DMS153 treated with DMSO at 0.1 percent for 48 hours (cell line): Measurements from ENCODE around the gene DDX39A.
"Not testable (repeated sequence)": the region's sequence is repeated elsewhere in the genome, so short reads cannot be mapped to it uniquely, and the experiment has no call there.

Experiments
- DNase-seq: peaks from one replicate; lab custom pipeline; 2025; ENCODE audit not compliant: unreplicated experiment; lab: John Stamatoyannopoulos, UW

DDX39A gene

DNA sequence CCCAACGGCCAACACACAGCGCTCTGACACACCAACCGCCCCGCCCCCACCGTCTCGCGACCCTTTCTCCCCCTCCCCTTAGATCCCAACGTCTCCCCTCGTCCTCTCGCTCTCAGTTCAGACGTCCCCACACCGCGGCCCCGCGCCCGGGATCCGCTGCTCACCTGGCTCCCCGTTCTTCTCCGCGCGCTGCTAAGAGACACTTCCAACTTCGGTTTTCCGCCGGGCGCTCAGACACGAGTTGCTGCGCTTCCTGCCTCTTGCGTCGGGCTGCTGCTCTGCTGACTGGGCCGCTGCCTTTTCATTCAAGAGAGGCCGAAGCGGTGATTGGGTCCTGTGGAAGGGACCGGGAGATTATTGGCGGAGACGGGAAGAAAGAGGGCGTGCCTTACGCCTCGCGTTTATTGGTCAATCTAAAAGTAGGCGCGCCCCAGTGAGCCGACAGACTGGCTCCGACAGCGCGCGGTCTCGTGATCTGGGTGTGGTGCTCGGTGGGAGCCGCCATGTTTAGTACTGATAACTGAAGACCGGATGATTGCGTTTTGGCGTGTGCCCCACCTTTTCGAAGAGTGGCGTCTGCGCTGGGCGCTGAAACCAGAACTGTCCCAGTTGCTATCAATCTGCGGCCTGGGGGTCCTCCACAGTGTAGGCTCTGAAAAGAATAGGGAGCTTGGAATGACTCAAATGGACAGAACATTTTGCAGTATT lies at the start of gene DDX39A:
DDX39A (minus strand) TSS at position 236 of the 708 bp plus-strand sequence. CDS start 6,121 bp downstream, outside the sequence.
- DNase-seq = peak; percentile 95

DNA sequence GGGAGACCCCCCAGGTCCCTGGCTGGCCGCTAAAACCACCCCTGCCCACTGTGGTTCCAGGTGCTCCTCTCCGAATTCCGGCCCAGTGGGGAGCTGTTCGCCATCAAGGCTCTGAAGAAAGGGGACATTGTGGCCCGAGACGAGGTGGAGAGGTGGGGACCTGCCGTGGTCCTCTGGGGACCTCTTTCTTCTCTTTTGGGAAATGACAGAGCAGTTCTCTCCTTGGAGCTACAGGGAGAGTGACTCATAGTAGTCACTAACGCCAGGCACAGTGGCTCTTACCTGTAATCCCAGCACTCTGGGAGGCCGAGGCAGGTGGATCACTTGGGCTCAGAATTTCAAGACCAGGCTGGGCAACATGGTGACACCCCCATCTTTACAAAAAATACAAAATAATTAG lies 48.7 kb upstream of the DDX39A start:
- no peak for DNase-seq

DNA sequence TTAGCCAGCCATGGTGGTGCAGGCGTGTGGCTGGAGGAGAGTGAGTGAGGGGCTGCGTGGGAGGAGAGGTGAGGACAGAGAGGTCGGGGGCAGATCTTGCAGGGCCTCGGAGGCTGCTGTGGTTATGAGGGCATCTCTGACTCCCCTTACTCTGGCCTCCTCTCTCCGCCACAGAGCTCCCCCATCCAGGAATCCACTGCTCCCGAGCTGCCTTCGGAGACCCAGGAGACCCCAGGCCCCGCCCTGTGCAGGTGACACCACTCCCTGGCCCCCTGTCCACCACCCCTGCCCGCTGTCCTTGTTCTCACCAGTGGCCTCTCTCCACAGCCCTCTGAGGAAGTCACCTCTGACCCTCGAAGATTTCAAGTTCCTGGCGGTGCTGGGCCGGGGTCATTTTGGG lies 48.2 kb upstream of the DDX39A start:
- DNase-seq = no peak

DNA sequence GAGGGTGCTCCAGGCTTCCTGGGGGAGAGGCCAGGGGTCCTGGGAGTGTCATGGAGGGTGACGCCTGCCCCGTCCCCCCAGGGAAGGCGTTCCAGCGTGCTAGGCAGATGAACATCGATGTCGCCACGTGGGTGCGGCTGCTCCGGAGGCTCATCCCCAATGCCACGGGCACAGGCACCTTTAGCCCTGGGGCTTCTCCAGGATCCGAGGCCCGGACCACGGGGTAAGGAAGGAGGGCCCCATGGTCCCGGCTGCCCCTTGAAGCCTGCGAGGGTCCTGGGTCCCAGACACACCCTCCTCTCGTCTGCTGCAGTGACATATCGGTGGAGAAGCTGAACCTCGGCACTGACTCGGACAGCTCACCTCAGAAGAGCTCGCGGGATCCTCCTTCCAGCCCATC lies 44.6 kb upstream of the DDX39A start:
- DNase-seq = no peak

DNA sequence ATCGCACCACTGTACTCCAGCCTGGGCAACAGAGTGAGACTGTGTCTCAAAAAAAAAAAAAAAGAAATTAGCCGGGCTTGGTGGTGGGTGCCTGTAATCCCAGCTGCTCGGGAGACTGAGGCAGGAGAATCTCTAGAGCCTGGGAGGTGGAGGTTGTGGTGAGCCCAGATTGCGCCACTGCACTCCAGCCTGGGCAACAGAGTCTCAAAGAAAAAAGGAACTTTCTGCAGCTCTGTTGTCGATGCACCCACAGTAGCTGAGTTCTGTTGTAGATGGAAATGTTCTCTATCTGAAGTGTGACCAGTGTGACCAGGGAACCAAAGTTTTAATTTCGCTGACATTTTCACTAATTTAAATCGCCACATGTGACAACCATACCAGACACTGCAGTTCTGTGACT lies 43.3 kb upstream of the DDX39A start:
- DNase-seq = not testable (repeated sequence)

DNA sequence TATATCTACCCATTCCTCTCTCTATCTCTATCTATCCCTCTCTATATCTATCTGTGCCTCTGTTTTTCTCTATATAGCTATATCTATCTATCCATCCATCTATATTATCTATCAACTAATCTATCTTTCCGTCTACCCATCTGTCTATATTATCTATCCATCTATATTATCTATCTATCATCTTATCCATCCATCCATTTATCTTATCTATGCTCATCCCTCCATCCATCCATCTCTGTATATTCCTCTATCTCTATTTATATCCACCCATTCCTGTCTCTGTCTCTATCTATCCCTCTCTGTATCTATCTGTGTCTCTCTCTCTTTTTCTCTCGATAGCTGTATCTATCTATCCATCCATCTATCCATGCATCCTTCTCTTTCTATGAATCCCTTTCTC lies 41.8 kb upstream of the DDX39A start:
- DNase-seq = no peak

DNA sequence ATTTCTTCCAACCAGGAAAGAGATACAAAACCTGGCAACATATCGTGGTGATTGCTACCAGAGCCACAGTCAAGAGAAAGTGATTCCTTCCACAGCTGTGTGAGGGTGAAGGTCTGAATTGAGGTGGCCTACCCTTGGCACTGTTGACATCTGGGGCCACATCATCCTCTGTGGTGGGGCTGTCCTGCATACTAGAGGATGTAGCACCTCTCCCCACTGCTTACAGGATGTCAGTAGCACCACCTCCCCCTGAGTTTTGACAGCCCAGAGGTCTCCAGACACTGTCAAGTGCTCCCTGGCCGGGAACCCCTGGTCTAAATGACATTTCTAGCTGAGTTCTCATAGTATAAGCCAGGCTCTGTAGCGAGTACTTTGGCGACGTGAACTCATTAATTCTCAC lies 40.6 kb upstream of the DDX39A start:
- DNase-seq = no peak

DNA sequence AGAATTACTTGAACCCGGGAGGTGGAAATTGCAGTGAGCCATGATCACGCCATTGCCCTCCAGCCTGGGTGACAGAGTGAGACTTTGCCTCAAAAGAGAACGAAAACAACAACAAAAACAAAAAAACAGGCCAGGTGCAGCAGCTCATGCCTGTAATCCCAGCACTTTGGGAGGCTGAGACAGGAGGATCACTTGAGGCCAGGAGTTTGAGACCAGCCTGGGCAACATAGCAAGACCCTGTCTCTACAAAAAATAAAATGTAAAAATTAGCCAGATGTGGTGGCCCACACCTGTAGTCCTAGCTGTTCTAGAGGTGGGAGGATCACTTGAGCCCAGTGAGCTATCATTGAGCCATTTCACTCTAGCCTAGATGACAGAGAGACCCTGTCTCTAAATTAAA lies 33.2 kb upstream of the DDX39A start:
- DNase-seq = not testable (repeated sequence)

DNA sequence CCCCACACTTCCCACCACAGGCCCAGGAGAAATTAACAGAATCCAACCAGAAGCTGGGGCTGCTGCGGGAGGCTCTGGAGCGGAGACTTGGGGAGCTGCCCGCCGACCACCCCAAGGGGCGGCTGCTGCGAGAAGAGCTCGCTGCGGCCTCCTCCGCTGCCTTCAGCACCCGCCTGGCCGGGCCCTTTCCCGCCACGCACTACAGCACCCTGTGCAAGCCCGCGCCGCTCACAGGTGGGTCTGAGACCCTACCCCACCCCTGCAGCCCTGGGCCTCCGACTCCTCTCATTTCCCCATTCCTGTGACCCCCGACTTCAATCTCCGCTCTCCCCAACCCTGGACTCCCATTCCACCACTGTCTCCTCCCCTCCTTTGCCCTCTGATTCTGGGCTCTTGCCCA lies 31.7 kb upstream of the DDX39A start:
- DNase-seq = no peak

DNA sequence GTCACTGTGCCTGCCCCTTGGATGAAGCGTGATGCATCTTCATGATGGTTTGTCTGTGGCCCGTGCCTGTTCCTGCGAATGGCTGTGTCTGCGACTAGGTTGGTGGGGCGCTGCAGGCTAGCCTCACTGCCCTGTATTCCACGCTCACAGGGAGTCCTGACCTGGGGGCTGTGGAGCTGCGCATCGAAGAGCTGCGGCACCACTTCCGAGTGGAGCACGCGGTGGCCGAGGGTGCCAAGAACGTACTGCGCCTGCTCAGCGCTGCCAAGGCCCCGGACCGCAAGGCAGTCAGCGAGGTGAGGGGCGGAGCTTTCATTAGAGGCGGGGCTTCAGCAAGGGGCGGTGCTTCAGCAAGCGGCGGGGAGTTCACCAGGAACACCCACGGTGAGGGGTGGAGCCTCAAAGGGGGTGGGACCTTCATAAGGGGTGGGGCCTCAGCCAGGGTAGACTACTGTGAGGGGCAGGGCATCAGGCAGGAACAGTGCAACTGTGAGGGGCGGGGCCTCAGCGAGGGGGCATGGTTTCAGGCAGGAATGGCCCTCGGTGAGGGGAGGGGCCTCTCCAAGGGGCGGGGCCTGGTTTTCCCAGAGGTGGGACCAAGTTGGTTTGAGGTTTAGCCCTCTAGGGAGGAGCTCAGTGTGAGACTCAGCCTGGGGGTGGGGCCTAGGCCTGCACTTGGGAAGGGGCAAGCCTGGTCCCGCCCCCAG lies 31.2 kb upstream of the DDX39A start:
- no peak for DNase-seq

DNA sequence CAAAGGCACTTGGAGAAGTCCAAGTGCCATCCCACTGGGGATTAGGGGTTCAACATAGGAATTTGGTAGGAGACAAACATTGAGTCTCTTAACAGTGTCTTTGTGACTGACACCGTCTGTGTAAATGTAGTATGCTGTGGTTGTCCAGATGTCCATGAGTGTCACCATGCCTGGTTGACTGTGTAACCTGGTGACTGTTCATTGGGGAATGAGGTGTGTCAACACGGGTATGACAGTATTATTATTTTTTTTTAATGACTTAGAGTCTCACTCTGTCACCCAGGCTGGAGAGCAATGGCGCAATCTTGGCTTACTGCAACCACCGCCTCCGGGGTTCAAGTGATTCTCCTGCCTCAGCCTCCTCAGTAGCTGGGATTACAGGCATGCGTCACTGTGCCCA lies 30.2 kb upstream of the DDX39A start:
- DNase-seq = no peak

DNA sequence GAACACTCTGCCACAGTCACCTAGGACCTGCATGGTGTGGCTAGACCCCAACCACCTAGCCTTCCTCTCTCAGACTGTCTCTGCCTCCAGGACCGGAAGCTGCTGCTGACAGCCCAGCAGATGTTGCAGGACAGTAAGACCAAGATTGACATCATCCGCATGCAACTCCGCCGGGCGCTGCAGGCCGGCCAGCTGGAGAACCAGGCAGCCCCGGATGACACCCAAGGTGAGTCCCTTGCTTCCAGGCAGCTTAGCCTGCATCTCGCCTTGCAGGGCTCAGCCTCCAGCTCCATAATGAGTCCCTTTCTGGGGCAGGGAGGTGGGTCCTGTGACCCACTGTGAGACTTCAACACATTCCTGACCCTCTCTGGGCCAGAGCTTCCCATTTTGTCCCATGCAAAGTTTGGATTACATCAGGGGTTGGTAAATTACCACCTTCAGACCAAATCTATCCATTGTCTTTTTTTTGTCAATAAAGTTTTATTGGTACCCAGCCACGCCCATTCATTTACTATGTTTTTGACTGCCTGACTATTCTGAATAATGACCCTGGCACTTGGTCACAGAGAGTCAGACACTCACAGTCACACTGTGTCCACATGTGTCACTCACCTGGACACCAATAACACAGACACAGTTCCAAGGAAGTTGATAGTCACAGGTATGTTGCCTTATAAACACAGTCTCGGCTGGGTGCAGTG lies 27.3 kb upstream of the DDX39A start:
- no peak for DNase-seq

DNA sequence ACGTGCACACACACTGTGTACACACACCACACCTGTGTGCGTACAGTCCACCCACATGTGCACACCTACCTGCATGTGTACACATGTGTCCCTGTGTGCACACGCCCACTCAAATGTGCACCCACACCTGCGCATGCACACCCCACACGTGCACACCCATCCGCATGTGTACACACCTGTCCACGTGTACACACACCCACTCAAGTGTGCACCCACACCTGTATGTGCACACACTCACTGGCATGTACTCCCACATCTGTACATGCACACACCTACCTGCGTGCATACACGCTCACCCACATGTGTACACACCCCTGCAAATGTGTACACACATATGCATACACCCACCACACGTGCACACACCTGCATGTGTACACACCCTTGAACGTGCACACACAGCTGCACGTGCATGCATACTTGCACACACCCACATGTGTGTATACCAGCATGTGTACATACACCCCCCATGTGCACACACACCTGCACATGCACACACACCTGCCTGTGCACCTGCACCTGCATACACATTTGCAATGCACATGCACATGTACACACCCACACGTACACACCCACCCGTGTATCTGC lies 24.6 kb upstream of the DDX39A start:
- DNase-seq = no peak

DNA sequence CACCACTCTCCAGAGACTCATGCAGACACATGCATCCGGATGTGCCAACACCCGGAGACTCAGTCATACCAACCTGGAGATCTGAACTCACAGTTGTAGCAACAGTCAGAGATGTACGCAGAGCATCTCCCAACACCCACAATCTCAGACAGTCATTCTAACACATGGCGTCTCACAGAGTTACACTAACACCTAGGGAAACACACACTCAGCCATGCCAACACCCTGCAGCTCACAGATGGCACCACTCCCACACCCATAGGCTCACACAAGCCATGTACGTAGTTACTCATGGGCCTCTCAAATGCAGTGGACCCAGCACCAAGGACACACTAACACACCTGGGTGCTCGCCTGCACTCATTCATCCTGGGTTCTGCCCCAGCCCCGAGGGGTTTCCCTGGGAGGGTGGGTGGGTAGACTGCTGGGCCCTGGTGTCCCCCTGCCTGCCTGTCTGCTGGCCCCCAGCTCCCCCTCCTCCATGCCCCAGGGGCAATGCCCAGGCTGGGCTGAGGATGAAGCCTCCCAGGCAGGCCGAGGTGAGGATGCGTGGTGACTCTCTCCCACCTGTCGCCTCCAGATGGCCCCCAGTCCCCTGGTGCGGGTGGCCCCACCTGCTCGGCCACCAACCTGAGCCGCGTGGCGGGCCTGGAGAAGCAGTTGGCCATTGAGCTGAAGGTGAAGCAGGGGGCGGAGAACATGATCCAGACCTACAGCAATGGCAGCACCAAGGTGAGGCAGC lies 23.9 kb upstream of the DDX39A start:
- no peak for DNase-seq

DNA sequence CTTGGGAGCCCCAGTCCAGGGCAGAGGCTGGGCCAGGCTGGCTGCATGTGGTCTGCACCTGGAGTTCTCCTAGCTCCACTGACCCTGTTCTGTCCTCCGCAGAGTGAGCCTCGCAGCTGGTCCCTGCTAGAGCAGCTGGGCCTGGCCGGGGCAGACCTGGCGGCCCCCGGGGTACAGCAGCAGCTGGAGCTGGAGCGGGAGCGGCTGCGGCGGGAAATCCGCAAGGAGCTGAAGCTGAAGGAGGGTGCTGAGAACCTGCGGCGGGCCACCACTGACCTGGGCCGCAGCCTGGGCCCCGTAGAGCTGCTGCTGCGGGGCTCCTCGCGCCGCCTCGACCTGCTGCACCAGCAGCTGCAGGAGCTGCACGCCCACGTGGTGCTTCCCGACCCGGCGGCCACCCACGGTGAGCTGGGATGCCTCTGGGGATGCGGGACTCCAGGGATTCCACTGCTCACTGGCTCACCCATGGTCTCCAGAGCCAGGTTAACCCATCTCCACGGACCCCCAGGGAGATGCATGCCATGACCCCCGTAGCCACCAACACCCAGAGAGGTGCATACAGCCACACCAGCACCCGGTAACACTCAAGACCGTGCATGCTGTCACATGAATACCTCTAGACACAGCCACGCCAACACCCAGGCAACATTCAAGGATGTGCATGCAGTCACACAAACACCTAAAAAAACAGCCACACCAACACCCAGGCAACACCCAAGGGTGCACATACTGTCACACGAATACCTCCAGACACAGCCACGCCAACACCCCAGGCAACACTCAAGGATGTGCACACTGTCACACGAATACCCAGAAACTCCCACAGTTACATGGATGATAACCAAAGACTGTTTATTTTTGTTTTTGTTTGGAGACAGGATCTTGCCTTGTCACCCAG lies 22.1 kb upstream of the DDX39A start:
- no peak for DNase-seq

DNA sequence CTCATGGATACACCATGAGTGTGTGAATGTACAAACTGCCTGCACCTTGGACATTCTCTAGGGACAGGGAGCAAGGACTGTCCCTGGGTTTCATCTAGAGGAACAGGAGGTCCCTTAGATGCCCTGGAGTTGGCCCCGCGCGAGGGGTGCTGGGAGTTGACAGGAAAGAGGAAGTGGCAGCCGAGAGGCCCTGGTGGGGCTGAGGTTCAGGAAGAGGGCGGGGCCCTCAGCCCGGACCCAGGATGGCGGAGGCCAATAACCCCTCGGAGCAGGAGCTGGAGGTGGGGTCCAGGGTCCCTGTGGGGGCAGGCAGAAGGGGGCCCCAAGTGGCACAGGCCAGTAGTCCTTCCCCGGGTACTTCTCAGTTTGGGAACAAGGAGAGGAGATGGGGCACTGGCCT lies 20.9 kb upstream of the DDX39A start:
- no peak for DNase-seq

DNA sequence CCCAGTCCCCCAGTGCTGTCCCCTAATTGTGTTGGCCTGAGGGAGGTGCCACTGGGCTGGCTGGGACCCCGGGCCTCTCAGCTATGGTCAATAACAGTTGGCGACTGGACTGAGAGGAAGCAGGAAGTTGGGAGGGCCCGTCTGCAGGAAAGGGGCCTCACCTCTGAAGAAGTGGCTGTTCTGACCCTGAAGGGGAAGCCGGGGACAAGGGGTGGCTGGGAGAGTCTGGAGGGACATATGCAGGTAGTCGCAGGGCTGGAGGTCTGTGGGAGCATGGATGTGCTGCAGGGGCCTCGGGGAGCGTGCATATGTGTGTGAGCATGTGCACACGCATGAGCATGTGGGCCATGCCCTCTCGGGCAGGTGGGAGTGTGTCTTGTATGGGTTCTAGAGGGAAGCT lies 19.9 kb upstream of the DDX39A start:
- DNase-seq = no peak

DNA sequence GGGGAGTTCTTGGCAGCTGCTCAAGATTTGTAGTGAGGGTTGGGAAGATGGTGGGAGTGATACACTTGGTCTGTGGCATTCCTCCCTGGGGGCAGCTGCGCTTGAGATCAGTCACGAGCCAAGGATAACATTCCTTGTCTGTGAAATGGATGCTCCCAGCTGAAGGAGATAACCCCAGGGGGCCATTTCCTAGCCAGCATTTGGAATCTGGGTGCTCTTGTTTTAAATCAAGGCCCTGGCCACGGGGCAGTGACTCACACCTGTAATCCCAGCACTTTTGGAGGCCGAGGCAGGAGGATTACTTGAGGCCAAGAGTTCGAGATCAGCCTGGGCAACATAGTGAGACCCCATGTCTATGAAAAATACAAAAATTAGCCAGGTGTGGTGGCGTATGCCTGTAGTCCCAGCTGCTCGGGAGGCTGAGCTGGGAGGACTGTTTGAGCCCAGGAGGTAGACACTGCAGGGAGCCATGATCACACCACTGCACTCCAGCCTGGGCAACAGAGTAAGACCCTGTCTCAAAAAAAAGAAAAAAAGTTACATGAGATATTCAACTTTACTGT lies 18.5 kb upstream of the DDX39A start:
- DNase-seq = no peak

DNA sequence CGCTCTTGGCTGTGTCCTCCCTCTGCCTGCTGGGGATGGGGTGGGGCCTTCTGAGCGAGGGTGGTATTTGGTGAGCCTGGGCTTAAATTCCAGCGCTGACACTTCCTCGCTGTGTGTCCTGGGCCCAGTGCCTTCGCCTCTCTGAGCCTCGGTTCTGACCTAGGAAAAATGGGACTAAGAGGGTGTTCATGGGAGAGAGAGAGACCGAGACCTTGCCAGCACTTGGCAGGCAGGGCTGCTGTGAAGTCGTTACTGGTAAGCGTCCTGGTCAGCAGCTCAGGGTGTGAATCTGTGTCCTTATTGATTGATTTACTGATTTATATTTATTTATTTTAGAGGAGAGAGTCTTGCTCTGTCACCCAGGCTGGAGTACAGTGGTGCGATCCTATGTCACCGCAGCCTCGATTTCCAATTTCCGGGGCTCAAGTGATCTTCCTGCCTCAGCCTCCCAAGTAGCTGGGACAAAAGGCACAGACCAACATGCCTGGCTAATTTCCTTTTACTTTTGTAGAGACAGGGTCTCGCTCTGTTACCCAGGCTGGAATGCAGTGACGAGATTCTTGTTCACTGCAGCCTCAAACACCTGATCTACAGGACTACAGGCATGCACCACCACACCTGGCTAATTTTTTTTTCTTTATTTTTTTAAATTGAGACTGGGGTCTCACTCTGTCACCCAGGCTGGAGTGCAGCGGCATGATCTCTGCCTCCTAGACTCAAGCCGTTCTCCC lies 16.3 kb upstream of the DDX39A start:
- DNase-seq = no peak
